MG63 (cell line): ENCODE results near the gene SC5D. TPM values are rescaled to one million over a fixed set of nuclear protein-coding genes. Genes with fewer than 3 reads are reported as not detected.

Experiments used
- DNase-seq: peaks from one replicate; pipeline ENCODE4 v3.0.0-alpha.2; 2020
- H3K27me3 ChIP-seq: fragments of 250-450 bp; sonication (Bioruptor Pico); 2 replicates; pipeline ENCODE4 v1.5.1; 2020; ENCODE audit warnings: mild to moderate bottlenecking, moderate library complexity
- H3K36me3 ChIP-seq: fragments of 250-450 bp; sonication (Bioruptor Pico); 2 replicates; pipeline ENCODE4 v1.5.1; 2020; ENCODE audit warnings: mild to moderate bottlenecking, moderate library complexity
- H3K4me3 ChIP-seq: fragments of 250-450 bp; sonication (Bioruptor Pico); 2 replicates; pipeline ENCODE4 v1.5.1; 2020; ENCODE audit warnings: mild to moderate bottlenecking, moderate library complexity
- H3K9me3 ChIP-seq: fragments of 250-450 bp; sonication (Bioruptor Pico); 2 replicates; pipeline ENCODE4 v1.5.1; 2020; ENCODE audit warnings: mild to moderate bottlenecking, moderate library complexity
- total RNA-seq: library from RNA; depleted of rRNA; stranded (reverse); fragments of >200 nt; shearing (Covaris generic); gene quantifications from 2 replicates; pipeline ENCODE4 v1.2.3, GENCODE V29; 2014; ENCODE audit warnings: low replicate concordance; rRNA removed

Gene SC5D
- total RNA-seq, result 20.4 and 44.0 TPM in 2 replicates

GRCh38 chr11:121292495-121293287, at the start of gene SC5D:
TSS of gene SC5D (plus strand) at chr11:121292771. CDS start at chr11:121303376, 10,605 bp downstream.
- Histone ChIP-seq H3K4me3 (peak within 1 kb of the TSS; percentile 72), H3K36me3 (peaks cover 7% of the 10 kb centered on the region; the same call in 1 of the 2 replicates), H3K9me3 (no peaks in the 10 kb centered on the region), H3K27me3 (peaks cover 7% of the 10 kb centered on the region)
- peak; percentile 93 for DNase-seq

- DNase-seq, result no peak
- Histone ChIP-seq H3K36me3 (no peaks in the 10 kb centered on the region), H3K4me3 (no peak overlapping the region), H3K27me3 (no peaks in the 10 kb centered on the region), H3K9me3 (no peaks in the 10 kb centered on the region)
These were observed 47.7 kb upstream of the SC5D start for GRCh38 chr11:121244884-121245283.

- no peak for DNase-seq
- no peaks in the 10 kb centered on the region for H3K36me3 ChIP-seq
- H3K4me3 ChIP-seq, result no peak overlapping the region
- H3K9me3 ChIP-seq, result no peaks in the 10 kb centered on the region
- no peaks in the 10 kb centered on the region for H3K27me3 ChIP-seq
These were observed 46.4 kb upstream of the SC5D start for GRCh38 chr11:121246021-121246768.

- Histone ChIP-seq H3K36me3 (no peaks in the 10 kb centered on the region), H3K9me3 (no peaks in the 10 kb centered on the region)
These were observed 45.9 kb upstream of the SC5D start for GRCh38 chr11:121246769-121247035.

GRCh38 chr11:121248496-121248895, 44.1 kb upstream of the SC5D start:
- H3K36me3 ChIP-seq, result no peaks in the 10 kb centered on the region
- H3K4me3 ChIP-seq, result no peak overlapping the region
- no peak for DNase-seq
- H3K9me3 ChIP-seq, result no peaks in the 10 kb centered on the region
- no peaks in the 10 kb centered on the region for H3K27me3 ChIP-seq

More at GRCh38 chr11:121246769-121247035, 45.9 kb upstream of the SC5D start:
- DNase-seq, result no peak
- H3K27me3 ChIP-seq, result no peaks in the 10 kb centered on the region
- no peak overlapping the region for H3K4me3 ChIP-seq

GRCh38 chr11:121249039-121249663, 43.4 kb upstream of the SC5D start:
- H3K27me3 ChIP-seq, result no peaks in the 10 kb centered on the region
- peak; percentile 57 for DNase-seq
- H3K36me3 ChIP-seq, result no peaks in the 10 kb centered on the region
- H3K4me3 ChIP-seq, result no peak overlapping the region
- H3K9me3 ChIP-seq, result no peaks in the 10 kb centered on the region

GRCh38 chr11:121250843-121251242, 41.7 kb upstream of the SC5D start:
- Histone ChIP-seq H3K36me3 (no peaks in the 10 kb centered on the region), H3K9me3 (peaks cover 5% of the 10 kb centered on the region), H3K4me3 (no peak overlapping the region), H3K27me3 (no peaks in the 10 kb centered on the region; the same call in 1 of the 2 replicates)
- DNase-seq, result no peak

GRCh38 chr11:121253951-121254350, 38.6 kb upstream of the SC5D start:
- no peak for DNase-seq
- Histone ChIP-seq H3K27me3 (peaks cover 4% of the 10 kb centered on the region), H3K36me3 (no peaks in the 10 kb centered on the region), H3K9me3 (peaks cover 5% of the 10 kb centered on the region), H3K4me3 (no peak overlapping the region)

- no peaks in the 10 kb centered on the region for H3K36me3 ChIP-seq
- peaks cover 5% of the 10 kb centered on the region for H3K9me3 ChIP-seq
- peaks cover 4% of the 10 kb centered on the region for H3K27me3 ChIP-seq
- no peak overlapping the region for H3K4me3 ChIP-seq
- DNase-seq, result no peak
These were observed 37.8 kb upstream of the SC5D start for GRCh38 chr11:121254756-121255155.

GRCh38 chr11:121255473-121256125, 37.0 kb upstream of the SC5D start:
- DNase-seq, result no peak
- Histone ChIP-seq H3K36me3 (no peaks in the 10 kb centered on the region), H3K27me3 (peaks cover 4% of the 10 kb centered on the region), H3K9me3 (peaks cover 5% of the 10 kb centered on the region), H3K4me3 (no peak overlapping the region)

- H3K36me3 ChIP-seq, result no peaks in the 10 kb centered on the region
These were observed 35.3 kb upstream of the SC5D start for GRCh38 chr11:121257289-121257688.

GRCh38 chr11:121257976-121258375, 34.6 kb upstream of the SC5D start:
- Histone ChIP-seq H3K27me3 (peaks cover 4% of the 10 kb centered on the region), H3K36me3 (no peaks in the 10 kb centered on the region), H3K4me3 (no peak overlapping the region), H3K9me3 (peaks cover 6% of the 10 kb centered on the region)
- DNase-seq, result no peak

More at GRCh38 chr11:121257289-121257688, 35.3 kb upstream of the SC5D start:
- H3K9me3 ChIP-seq, result peaks cover 5% of the 10 kb centered on the region
- no peak overlapping the region for H3K4me3 ChIP-seq
- peaks cover 4% of the 10 kb centered on the region for H3K27me3 ChIP-seq
- DNase-seq, result no peak

GRCh38 chr11:121265586-121265985, 27.0 kb upstream of the SC5D start:
- no peak overlapping the region for H3K4me3 ChIP-seq

GRCh38 chr11:121268581-121268980, 24.0 kb upstream of the SC5D start:
- Histone ChIP-seq H3K27me3 (peaks cover 32% of the 10 kb centered on the region), H3K36me3 (no peaks in the 10 kb centered on the region), H3K4me3 (no peak overlapping the region), H3K9me3 (no peaks in the 10 kb centered on the region)
- DNase-seq, result no peak

More at GRCh38 chr11:121265586-121265985, 27.0 kb upstream of the SC5D start:
- peaks cover 29% of the 10 kb centered on the region for H3K27me3 ChIP-seq
- no peaks in the 10 kb centered on the region for H3K36me3 ChIP-seq
- H3K9me3 ChIP-seq, result peaks cover 4% of the 10 kb centered on the region; the same call in 1 of the 2 replicates
- peak; percentile 17 for DNase-seq

- H3K4me3 ChIP-seq, result no peak overlapping the region
- peaks cover 32% of the 10 kb centered on the region for H3K27me3 ChIP-seq
- no peak for DNase-seq
- H3K36me3 ChIP-seq, result no peaks in the 10 kb centered on the region
- H3K9me3 ChIP-seq, result no peaks in the 10 kb centered on the region
These were observed 22.4 kb upstream of the SC5D start for GRCh38 chr11:121270001-121270678.

- no peaks in the 10 kb centered on the region for H3K9me3 ChIP-seq
- no peak for DNase-seq
These were observed 18.1 kb upstream of the SC5D start for GRCh38 chr11:121274332-121274991.

More at GRCh38 chr11:121274332-121274991, 18.1 kb upstream of the SC5D start:
- Histone ChIP-seq H3K27me3 (peaks cover 18% of the 10 kb centered on the region; the same call in 1 of the 2 replicates), H3K36me3 (no peaks in the 10 kb centered on the region), H3K4me3 (no peak overlapping the region)
